Caco-2 (cell line): ENCODE results near the gene DESI2. TPM values are rescaled to one million over a fixed set of nuclear protein-coding genes. Genes with fewer than 3 reads are reported as not detected.

Experiments used
- BruUV-seq: library from RNA; stranded (reverse); fragments of 400-500 nt; replicated peaks from 2 replicates; lab custom pipeline; 2021; lab: Mats Ljungman, UMichigan
- CTCF ChIA-PET: fragments of 300-600 bp; sonication (Branson Sonifier 250); formaldehyde crosslinking; loops from one replicate; lab custom pipeline; 2022; ENCODE audit warnings: antibody characterized with exemption; lab: Charles Lee
- POLR2A ChIA-PET: fragments of 300-600 bp; sonication (Branson Sonifier 250); formaldehyde crosslinking; loops from one replicate; lab custom pipeline; 2022; ENCODE audit warnings: antibody characterized with exemption; lab: Charles Lee
- DNase-seq, 2 experiments: peaks; one replicate each; pipeline versions ENCODE4 v3.0.0 to v3.0.0-alpha.2; 2020 to 2022
- H3K27me3 ChIP-seq: replicated peaks from 2 replicates; pipeline ENCODE4 v1.6.0; 2011; ENCODE audit warnings: low read length; ENCODE audit not compliant: control insufficient read depth, insufficient read depth
- H3K36me3 ChIP-seq: 2 replicates; pipeline ENCODE4 v1.5.1; 2011; ENCODE audit warnings: low read length; ENCODE audit not compliant: control insufficient read depth, insufficient read depth
- H3K4me1 ChIP-seq: fragments of 250-450 bp; sonication (Bioruptor Pico); 2 replicates; pipeline ENCODE4 v1.5.1; 2020; ENCODE audit warnings: mild to moderate bottlenecking
- H3K4me3 ChIP-seq: 2 replicates; pipeline ENCODE4 v1.5.1; 2011; ENCODE audit warnings: low read depth, mild to moderate bottlenecking, control low read depth, low read length
- H3K9me3 ChIP-seq: fragments of 250-450 bp; sonication (Bioruptor Pico); 2 replicates; pipeline ENCODE4 v1.5.1; 2020; ENCODE audit warnings: mild to moderate bottlenecking, moderate library complexity
- H3K27ac Mint-ChIP-seq: one replicate; pipeline ENCODE4 v1.8.0; 2022; ENCODE audit warnings: mixed read lengths; ENCODE audit not compliant: unreplicated experiment
- H3K27me3 Mint-ChIP-seq: one replicate; pipeline ENCODE4 v1.8.0; 2022; ENCODE audit warnings: mixed read lengths; ENCODE audit not compliant: insufficient read depth, unreplicated experiment
- H3K36me3 Mint-ChIP-seq: one replicate; pipeline ENCODE4 v1.8.0; 2022; ENCODE audit warnings: mild to moderate bottlenecking, mixed read lengths; ENCODE audit not compliant: insufficient read depth, unreplicated experiment
- H3K4me1 Mint-ChIP-seq: one replicate; pipeline ENCODE4 v1.8.0; 2022; ENCODE audit warnings: low read depth, mixed read lengths; ENCODE audit not compliant: unreplicated experiment
- H3K4me3 Mint-ChIP-seq: one replicate; pipeline ENCODE4 v1.8.0; 2022; ENCODE audit warnings: mild to moderate bottlenecking, moderate library complexity, mixed read lengths; ENCODE audit not compliant: unreplicated experiment
- H3K9me3 Mint-ChIP-seq: one replicate; pipeline ENCODE4 v1.8.0; 2022; ENCODE audit warnings: mixed read lengths; ENCODE audit not compliant: unreplicated experiment
- CTCF ChIP-seq, 2 experiments: fragments of 200-600 bp in 1 of 2; IDR thresholded peaks; 1 replicate in 1 of 2; 2 replicates in 1 of 2; pipeline versions ENCODE4 v1.5.1 to v1.8.0; 2011 to 2022; ENCODE audit warnings: antibody characterized with exemption in 1 of 2, control low read depth in 1 of 2, inconsistent platforms in 1 of 2, low read depth in 1 of 2, low read length in 1 of 2, mild to moderate bottlenecking in 1 of 2, moderate library complexity in 1 of 2; ENCODE audit not compliant: insufficient read depth in 1 of 2, severe bottlenecking in 1 of 2, unreplicated experiment in 1 of 2
- intact Hi-C: fragments of 100-400 bp; cut with micrococcal nuclease; formaldehyde crosslinking; loops from one replicate; pipeline ENCODE4 v1.10.0; 2022; ENCODE audit not compliant: unreplicated experiment
- total RNA-seq: library from RNA; stranded (reverse); gene quantifications from 2 replicates; pipeline ENCODE4 v1.2.3, GENCODE V29; 2022

DESI2 gene
- total RNA-seq, 1 experiment from 2014 or later, result 47.7 TPM

DNA sequence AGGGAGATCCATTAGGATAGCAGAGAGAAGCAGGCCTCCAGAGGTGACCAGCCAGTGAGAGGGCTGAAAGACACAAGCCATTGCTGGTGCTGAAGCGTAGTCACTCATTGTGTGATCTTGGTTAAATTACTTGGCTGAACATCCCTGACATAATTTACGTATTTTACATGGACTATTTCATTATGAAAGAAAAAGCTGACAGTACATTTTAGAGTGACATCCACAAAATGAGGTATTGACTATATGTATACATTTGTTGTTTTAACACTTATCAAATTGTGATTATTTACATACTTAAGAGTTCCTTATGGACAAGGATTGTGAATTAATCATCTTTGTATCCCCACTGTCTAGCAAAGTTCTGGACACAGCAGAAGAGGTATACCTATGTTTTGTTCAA, 14.9 kb downstream of the DESI2 start:
- H3K36me3 Mint-ChIP-seq, result peaks cover 14% of the 10 kb centered on the region
- no peaks in the 10 kb centered on the region for H3K27me3 Mint-ChIP-seq
- no peak for TF ChIP-seq CTCF (IDR thresholded peaks at IDR 0.05; ENCODE audit: insufficient read depth in 1 of 2, low read depth in 1 of 2, low read length in 1 of 2, severe bottlenecking in 1 of 2, unreplicated experiment in 1 of 2)
- Histone ChIP-seq H3K4me3 (no peak overlapping the region), H3K36me3 (no peaks in the 10 kb centered on the region), H3K27me3 (no peaks in the 10 kb centered on the region), H3K4me1 (peaks cover 20% of the 10 kb centered on the region), H3K9me3 (no peaks in the 10 kb centered on the region)
- intact Hi-C loops, result no loop called here
- ChIA-PET POLR2A (no interaction called here), CTCF (no interaction called here)
- H3K9me3 Mint-ChIP-seq, result no peaks in the 10 kb centered on the region
- BruUV-seq, result no TSS peak
- H3K4me3 Mint-ChIP-seq, result no peak overlapping the region
- peaks cover 3% of the 10 kb centered on the region for H3K4me1 Mint-ChIP-seq
- no peak for DNase-seq
- H3K27ac Mint-ChIP-seq, result no peak overlapping the region

- H3K36me3 Mint-ChIP-seq, result peaks cover 23% of the 10 kb centered on the region
- H3K27ac Mint-ChIP-seq, result no peak overlapping the region
- H3K27me3 ChIP-seq, result no peaks in the 10 kb centered on the region
- H3K4me1 ChIP-seq, result no peaks in the 10 kb centered on the region
- intact Hi-C loops, result no loop called here
- no peak overlapping the region for H3K4me3 ChIP-seq
- no peak for DNase-seq
- H3K4me1 Mint-ChIP-seq, result no peaks in the 10 kb centered on the region
- no TSS peak for BruUV-seq
- POLR2A ChIA-PET, result no interaction called here
- no peak overlapping the region for H3K4me3 Mint-ChIP-seq
- no peak for TF ChIP-seq CTCF (IDR thresholded peaks at IDR 0.05; ENCODE audit: insufficient read depth in 1 of 2, low read depth in 1 of 2, low read length in 1 of 2, severe bottlenecking in 1 of 2, unreplicated experiment in 1 of 2)
- CTCF ChIA-PET, result no interaction called here
- H3K27me3 Mint-ChIP-seq, result no peaks in the 10 kb centered on the region
- no peaks in the 10 kb centered on the region for H3K9me3 Mint-ChIP-seq
- no peaks in the 10 kb centered on the region for H3K9me3 ChIP-seq
- no peaks in the 10 kb centered on the region for H3K36me3 ChIP-seq
Measured at GRCh38 chr1:244672946-244673682, 20.2 kb downstream of the DESI2 start.

DNA sequence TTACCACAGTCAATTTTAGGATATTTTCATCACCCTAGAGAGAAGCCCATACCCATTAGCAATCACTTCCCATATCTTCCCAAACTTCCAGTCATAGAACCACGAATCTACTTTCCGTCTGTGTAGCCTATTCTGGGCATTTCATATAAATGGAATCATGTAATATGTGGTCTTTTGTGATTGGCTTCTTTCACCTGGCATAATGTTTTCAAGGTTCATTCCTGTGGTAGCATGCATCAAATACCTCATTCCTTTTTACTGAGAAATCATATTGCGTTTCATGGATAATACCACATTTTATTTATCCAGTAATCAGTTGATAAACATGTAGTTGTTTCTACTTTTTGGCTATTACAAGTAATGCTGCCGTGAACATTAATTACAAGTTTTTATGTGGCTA, 21.5 kb downstream of the DESI2 start:
- Mint-ChIP-seq H3K27ac (no peak overlapping the region), H3K27me3 (no peaks in the 10 kb centered on the region), H3K4me1 (no peaks in the 10 kb centered on the region), H3K36me3 (peaks cover 18% of the 10 kb centered on the region), H3K4me3 (no peak overlapping the region), H3K9me3 (no peaks in the 10 kb centered on the region)
- DNase-seq, result no peak
- H3K27me3 ChIP-seq, result no peaks in the 10 kb centered on the region
- ChIA-PET CTCF (no interaction called here), POLR2A (no interaction called here)
- no peaks in the 10 kb centered on the region for H3K4me1 ChIP-seq
- intact Hi-C loops, result no loop called here
- no peak overlapping the region for H3K4me3 ChIP-seq
- no TSS peak for BruUV-seq
- TF ChIP-seq CTCF (IDR thresholded peaks at IDR 0.05; ENCODE audit: insufficient read depth in 1 of 2, low read depth in 1 of 2, low read length in 1 of 2, severe bottlenecking in 1 of 2, unreplicated experiment in 1 of 2), result no peak
- no peaks in the 10 kb centered on the region for H3K36me3 ChIP-seq
- no peaks in the 10 kb centered on the region for H3K9me3 ChIP-seq
